ENCODE measurements around the gene IRF3.

The IRF3 gene

DNA sequence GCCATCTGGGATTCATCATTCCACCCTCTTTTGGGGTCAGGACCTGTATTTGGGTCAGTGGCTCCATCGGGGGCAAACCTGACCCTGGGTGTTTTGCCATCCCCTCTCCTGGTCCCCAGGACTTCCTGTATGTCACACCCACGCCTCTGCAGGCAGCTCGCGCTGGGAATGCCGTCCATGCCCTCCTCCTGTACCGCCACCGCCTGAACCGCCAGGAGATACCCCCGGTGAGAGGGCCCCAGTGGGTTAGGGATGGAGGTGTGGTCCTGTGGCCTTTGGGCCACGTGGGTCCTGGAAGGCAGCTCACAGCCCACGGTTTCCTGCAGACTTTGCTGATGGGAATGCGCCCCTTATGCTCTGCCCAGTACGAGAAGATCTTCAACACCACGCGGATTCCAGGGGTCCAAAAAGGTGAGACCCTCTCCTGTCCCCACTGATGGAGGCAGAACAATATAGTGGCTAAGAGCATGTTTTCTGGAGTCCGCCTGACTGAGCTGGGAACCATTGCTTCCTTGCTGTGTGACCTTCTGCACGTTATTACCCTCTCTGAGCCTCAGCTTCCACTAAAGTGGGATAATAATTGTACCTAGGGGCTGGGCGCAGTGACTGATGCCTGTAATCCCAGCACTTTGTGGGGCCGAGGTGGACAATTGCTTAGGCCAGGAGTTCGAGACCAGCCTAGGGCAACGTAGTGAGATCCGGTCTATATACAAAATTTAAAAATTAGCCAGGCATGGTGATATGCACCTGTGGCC lies 39.4 kb upstream of the IRF3 start:
- Histone ChIP-seq H3K27me3 (replicated peaks) (no peaks in the 10 kb centered on the region), H3K36me3 (replicated peaks) (no peaks in the 10 kb centered on the region), H3K27ac (no peak overlapping the region), H3K4me3 (ENCODE audit: low read depth, low read length) (no peak overlapping the region)
- TF ChIP-seq, protein P1, sequence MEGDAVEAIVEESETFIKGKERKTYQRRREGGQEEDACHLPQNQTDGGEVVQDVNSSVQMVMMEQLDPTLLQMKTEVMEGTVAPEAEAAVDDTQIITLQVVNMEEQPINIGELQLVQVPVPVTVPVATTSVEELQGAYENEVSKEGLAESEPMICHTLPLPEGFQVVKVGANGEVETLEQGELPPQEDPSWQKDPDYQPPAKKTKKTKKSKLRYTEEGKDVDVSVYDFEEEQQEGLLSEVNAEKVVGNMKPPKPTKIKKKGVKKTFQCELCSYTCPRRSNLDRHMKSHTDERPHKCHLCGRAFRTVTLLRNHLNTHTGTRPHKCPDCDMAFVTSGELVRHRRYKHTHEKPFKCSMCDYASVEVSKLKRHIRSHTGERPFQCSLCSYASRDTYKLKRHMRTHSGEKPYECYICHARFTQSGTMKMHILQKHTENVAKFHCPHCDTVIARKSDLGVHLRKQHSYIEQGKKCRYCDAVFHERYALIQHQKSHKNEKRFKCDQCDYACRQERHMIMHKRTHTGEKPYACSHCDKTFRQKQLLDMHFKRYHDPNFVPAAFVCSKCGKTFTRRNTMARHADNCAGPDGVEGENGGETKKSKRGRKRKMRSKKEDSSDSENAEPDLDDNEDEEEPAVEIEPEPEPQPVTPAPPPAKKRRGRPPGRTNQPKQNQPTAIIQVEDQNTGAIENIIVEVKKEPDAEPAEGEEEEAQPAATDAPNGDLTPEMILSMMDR (IDR thresholded peaks at IDR 0.05; ENCODE audit: low read depth, low read length, missing control alignments), result no peak
- in situ Hi-C loops (cut with HindIII; ENCODE audit: low pct_ligation_motif_present, low sequenced_read_pairs), result no loop called here
- DNase-seq, result no peak

DNA sequence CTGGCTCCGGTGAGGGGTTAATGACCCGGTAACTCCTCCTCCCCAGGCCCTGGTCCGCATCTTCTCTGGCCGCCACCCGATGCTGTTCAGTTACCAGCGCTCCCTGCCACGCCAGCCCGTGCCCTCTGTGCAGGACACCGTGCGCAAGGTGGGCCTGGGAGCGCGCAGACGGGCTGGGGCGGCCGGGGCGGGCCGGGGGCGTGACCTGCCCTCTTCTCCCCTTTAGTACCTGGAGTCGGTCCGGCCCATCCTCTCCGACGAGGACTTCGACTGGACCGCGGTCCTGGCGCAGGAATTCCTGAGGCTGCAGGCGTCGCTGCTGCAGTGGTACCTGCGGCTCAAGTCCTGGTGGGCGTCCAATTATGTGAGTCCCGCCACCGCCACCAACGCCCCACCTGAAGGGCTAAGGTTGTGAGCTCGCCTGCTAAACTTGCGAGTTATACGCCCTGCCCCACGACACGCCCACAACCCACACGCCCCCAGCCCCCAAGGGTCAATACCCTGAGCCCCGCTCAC lies 35.7 kb upstream of the IRF3 start:
- TF ChIP-seq, protein P1 (IDR thresholded peaks at IDR 0.05; ENCODE audit: low read depth, low read length, missing control alignments), result no peak
- Histone ChIP-seq H3K27ac (no peak overlapping the region), H3K4me3 (ENCODE audit: low read depth, low read length) (no peak overlapping the region), H3K36me3 (replicated peaks) (no peaks in the 10 kb centered on the region), H3K27me3 (replicated peaks) (no peaks in the 10 kb centered on the region)
- DNase-seq, result no peak
- in situ Hi-C loops (cut with HindIII; ENCODE audit: low pct_ligation_motif_present, low sequenced_read_pairs), result no loop called here

DNA sequence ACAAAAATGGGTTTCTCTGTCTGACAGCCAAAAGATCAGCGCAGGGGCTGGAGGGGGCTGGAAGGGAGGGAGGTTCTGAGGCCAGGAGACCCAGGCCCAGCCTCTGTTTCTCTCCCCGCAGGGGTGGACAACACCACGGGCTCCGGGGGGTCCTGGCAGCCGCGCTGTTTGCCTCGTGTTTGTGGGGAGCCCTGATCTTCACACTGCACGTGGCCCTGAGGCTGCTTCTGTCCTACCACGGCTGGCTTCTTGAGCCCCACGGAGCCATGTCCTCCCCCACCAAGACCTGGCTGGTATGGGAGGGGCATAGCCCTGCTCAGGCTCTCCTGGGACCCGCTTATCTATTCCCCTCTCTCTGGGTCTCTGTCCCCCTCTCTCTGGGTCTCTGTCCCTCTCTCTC lies 34.9 kb upstream of the IRF3 start:
- Histone ChIP-seq H3K27me3 (replicated peaks) (no peaks in the 10 kb centered on the region), H3K4me3 (ENCODE audit: low read depth, low read length) (no peak overlapping the region), H3K36me3 (replicated peaks) (no peaks in the 10 kb centered on the region), H3K27ac (no peak overlapping the region)
- TF ChIP-seq, protein P1 (IDR thresholded peaks at IDR 0.05; ENCODE audit: low read depth, low read length, missing control alignments), result no peak
- in situ Hi-C loops (cut with HindIII; ENCODE audit: low pct_ligation_motif_present, low sequenced_read_pairs), result no loop called here
- no peak for DNase-seq

DNA sequence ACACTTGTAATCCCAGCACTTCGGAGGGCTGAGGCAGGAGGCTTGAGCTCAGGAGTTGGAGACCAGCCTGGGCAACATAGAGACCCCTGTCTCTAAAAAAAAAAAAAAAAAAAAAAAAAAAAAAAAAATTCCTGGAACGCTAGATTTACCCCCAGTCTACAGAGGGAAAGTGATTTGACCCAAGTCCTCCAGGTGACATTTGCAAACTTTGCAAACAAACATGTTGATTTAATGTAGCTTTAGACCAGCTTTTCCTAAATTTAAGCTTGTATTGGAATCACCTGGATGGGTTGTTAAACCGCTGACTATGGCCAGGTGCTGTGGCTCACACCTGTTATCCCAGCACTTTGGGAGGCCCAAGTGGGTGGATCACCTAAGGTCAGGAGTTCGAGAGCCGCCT lies 33.7 kb upstream of the IRF3 start:
- Histone ChIP-seq H3K27me3 (replicated peaks) (no peaks in the 10 kb centered on the region), H3K27ac (no peak overlapping the region), H3K36me3 (replicated peaks) (no peaks in the 10 kb centered on the region), H3K4me3 (ENCODE audit: low read depth, low read length) (no peak overlapping the region)
- TF ChIP-seq, protein P1 (IDR thresholded peaks at IDR 0.05; ENCODE audit: low read depth, low read length, missing control alignments), result no peak
- in situ Hi-C loops (cut with HindIII; ENCODE audit: low pct_ligation_motif_present, low sequenced_read_pairs), result no loop called here
- no peak for DNase-seq

DNA sequence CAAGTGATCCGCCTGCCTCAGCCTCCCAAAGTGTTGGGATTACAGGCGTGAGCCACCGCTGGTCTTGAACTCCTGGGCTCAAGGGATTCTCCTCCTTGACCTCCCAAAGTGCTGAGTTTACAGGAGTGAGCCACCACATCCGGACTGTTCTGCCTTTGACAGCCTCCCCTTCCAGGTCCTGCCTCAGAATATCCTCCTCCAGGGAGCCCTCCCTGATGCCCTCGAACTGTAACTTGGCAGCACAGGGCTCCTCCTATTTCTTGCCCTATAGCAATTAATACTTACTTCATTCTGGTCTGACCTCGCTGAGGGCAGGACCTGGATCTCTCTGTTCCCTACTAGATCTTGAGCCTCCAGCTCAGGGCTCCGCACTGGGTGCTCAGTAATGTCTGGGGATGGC lies 31.2 kb upstream of the IRF3 start:
- in situ Hi-C loops (cut with HindIII; ENCODE audit: low pct_ligation_motif_present, low sequenced_read_pairs), result no loop called here
- TF ChIP-seq, protein P1 (IDR thresholded peaks at IDR 0.05; ENCODE audit: low read depth, low read length, missing control alignments), result no peak
- DNase-seq, result no peak
- no peak overlapping the region for H3K27ac ChIP-seq
- H3K27me3 ChIP-seq (replicated peaks), result no peaks in the 10 kb centered on the region
- H3K4me3 ChIP-seq (ENCODE audit: low read depth, low read length), result no peak overlapping the region
- no peaks in the 10 kb centered on the region for H3K36me3 ChIP-seq (replicated peaks)

GRCh38 chr19:49696115-49696514 lies 30.5 kb upstream of the IRF3 start:
- Histone ChIP-seq H3K4me3 (ENCODE audit: low read depth, low read length) (no peak overlapping the region), H3K27ac (no peak overlapping the region), H3K36me3 (replicated peaks) (no peaks in the 10 kb centered on the region), H3K27me3 (replicated peaks) (no peaks in the 10 kb centered on the region)
- TF ChIP-seq, protein P1 (IDR thresholded peaks at IDR 0.05; ENCODE audit: low read depth, low read length, missing control alignments), result no peak
- no peak for DNase-seq
- in situ Hi-C loops (cut with HindIII; ENCODE audit: low pct_ligation_motif_present, low sequenced_read_pairs), result no loop called here
